Peyer's patch (tissue), 4 donors: ENCODE data around the gene PXDN.

Experiments
- POLR2A ChIP-seq, 2 donors: fragments of 450-650 bp; IDR thresholded peaks; one replicate each; pipeline ENCODE4 v1.5.1; 2017; ENCODE audit warnings: antibody characterized with exemption in 2 of 2, mild to moderate bottlenecking in 2 of 2, moderate library complexity in 2 of 2
- TF ChIP-seq, protein P1 (sequence below), 6 experiments: fragments of 450-650 bp in 4 of 6; fragments of 200-600 bp in 2 of 6; sonication (generic) in 1 of 6; IDR thresholded peaks; one replicate each; pipeline ENCODE4 v1.5.1; 2017 to 2019; ENCODE audit warnings: antibody characterized with exemption in 6 of 6, mild to moderate bottlenecking in 3 of 6, moderate library complexity in 1 of 6

DNA sequence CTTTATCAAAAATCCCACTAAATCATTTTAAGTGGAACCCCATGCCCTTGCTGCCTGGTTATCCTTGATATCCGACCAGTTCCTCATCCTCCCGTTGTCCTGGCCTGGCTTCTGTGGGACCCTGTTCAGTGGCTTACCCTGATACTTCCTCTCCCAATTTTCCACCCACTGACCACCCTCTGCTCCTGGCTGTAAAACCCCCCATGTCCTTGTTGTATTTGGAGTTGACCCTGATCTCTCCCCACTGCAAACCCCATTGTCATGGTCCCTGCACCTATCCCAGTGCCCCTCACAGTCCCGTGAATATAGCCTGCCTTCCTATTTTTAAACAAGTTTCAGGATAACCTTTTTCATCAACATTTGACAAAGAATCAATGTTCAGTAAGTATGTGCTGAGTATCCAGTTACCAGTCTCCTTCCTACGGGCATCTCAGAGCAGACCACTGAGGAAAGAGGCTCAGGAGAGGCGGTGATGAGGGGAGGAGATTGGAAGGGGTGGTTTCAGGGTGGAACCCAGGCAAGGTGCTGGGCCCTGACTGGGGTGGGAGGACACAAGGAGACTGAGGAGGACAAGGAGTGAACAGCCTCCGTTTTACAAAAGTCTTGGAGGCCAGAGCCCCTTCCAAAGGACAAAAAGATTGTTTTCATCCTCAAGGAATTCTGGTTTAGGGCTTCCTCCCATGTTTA, 131.8 kb downstream of the PXDN start:
- TF ChIP-seq, protein P1, sequence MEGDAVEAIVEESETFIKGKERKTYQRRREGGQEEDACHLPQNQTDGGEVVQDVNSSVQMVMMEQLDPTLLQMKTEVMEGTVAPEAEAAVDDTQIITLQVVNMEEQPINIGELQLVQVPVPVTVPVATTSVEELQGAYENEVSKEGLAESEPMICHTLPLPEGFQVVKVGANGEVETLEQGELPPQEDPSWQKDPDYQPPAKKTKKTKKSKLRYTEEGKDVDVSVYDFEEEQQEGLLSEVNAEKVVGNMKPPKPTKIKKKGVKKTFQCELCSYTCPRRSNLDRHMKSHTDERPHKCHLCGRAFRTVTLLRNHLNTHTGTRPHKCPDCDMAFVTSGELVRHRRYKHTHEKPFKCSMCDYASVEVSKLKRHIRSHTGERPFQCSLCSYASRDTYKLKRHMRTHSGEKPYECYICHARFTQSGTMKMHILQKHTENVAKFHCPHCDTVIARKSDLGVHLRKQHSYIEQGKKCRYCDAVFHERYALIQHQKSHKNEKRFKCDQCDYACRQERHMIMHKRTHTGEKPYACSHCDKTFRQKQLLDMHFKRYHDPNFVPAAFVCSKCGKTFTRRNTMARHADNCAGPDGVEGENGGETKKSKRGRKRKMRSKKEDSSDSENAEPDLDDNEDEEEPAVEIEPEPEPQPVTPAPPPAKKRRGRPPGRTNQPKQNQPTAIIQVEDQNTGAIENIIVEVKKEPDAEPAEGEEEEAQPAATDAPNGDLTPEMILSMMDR (IDR thresholded peaks at IDR 0.05), result no peak
- TF ChIP-seq POLR2A (IDR thresholded peaks at IDR 0.05), result no peak
